ENCODE results near the gene CABCOCO1.

GRCh38 chr10:61785473-61786105, 122.9 kb downstream of the CABCOCO1 start:
- no peak for TF ChIP-seq YY1 (IDR thresholded peaks at IDR 0.05; ENCODE audit: low read depth)
- no peak for TF ChIP-seq TAF1 (IDR thresholded peaks at IDR 0.05; ENCODE audit: low read depth)
- TF ChIP-seq TCF12 (IDR thresholded peaks at IDR 0.05; ENCODE audit: low read depth): no peak
- TF ChIP-seq EGR1 (IDR thresholded peaks at IDR 0.05): no peak
- TF ChIP-seq EP300 (IDR thresholded peaks at IDR 0.05; ENCODE audit: borderline replicate concordance): no peak
- TF ChIP-seq, protein P1, sequence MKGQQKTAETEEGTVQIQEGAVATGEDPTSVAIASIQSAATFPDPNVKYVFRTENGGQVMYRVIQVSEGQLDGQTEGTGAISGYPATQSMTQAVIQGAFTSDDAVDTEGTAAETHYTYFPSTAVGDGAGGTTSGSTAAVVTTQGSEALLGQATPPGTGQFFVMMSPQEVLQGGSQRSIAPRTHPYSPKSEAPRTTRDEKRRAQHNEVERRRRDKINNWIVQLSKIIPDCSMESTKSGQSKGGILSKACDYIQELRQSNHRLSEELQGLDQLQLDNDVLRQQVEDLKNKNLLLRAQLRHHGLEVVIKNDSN (IDR thresholded peaks at IDR 0.05): no peak
- no peak for TF ChIP-seq MAX (IDR thresholded peaks at IDR 0.05)
